K562 (cell line): ENCODE results near the gene BNC2. TPM values are rescaled to one million over a fixed set of nuclear protein-coding genes. Genes with fewer than 3 reads are reported as not detected.

ENCODE experiments used
- ATAC-seq: fragments of 200-7000 bp; cut with Tn5 transposase; 3 replicates; pipeline ENCODE4 v1.9.1; 2020; ENCODE audit warnings: moderate library complexity
- BruUV-seq: library from RNA; stranded (reverse); fragments of 400-500 nt; replicated peaks from 2 replicates; lab custom pipeline; 2021; lab: Mats Ljungman, UMichigan
- CTCF ChIA-PET: fragments of 300-600 bp; formaldehyde crosslinking; extraction: SDS; loops from one replicate; lab custom pipeline; 2021; ENCODE audit warnings: low intra/inter-chr PET ratio; lab: Yijun Ruan, JAX
- POLR2A ChIA-PET: fragments of 300-600, 350-650 bp; sonication (Branson Sonifier 250); formaldehyde crosslinking; extraction: SDS; loops from one replicate; lab custom pipeline; 2021; ENCODE audit warnings: antibody characterized with exemption, inconsistent platforms; lab: Yijun Ruan, JAX
- DNase-seq, 4 experiments: peaks; one replicate each; pipeline versions ENCODE4 v3.0.0 to v3.0.0-alpha.2; 2011 to 2018; ENCODE audit warnings: low spot score in 3 of 4, mixed read lengths in 3 of 4; ENCODE audit errors: extremely low read depth in 1 of 4
- FAIRE-seq: peaks from 2 replicates; lab custom pipeline; 2011; peaks lifted over from hg19 to GRCh38; lab: Jason Lieb, UNC
- H2AFZ ChIP-seq: 2 replicates; pipeline ENCODE4 v1.6.0; 2011; ENCODE audit warnings: low read depth, low read length, control low read depth, inconsistent platforms
- H3K27ac ChIP-seq: fragments of 200-600 bp; 3 replicates; pipeline ENCODE4 v1.8.0; 2011; ENCODE audit warnings: low read depth, mild to moderate bottlenecking, control low read depth, inconsistent platforms, low read length, moderate library complexity, mixed read lengths; ENCODE audit errors: extremely low read depth
- H3K27me3 ChIP-seq, 2 experiments: fragments of 300-600 bp in 1 of 2; 2 replicates in 1 of 2; 3 replicates in 1 of 2; pipeline versions ENCODE4 v1.6.0 to v1.8.0; 2011; ENCODE audit warnings: inconsistent platforms in 2 of 2, low read length in 2 of 2, mild to moderate bottlenecking in 1 of 2, mixed read lengths in 1 of 2, moderate library complexity in 1 of 2; ENCODE audit not compliant: control insufficient read depth in 2 of 2, insufficient read depth in 2 of 2
- H3K36me3 ChIP-seq: fragments of 300-600 bp; 3 replicates; pipeline ENCODE4 v1.8.0; 2011; ENCODE audit warnings: mild to moderate bottlenecking, low read length, inconsistent platforms; ENCODE audit not compliant: control insufficient read depth, insufficient read depth
- H3K4me1 ChIP-seq, 2 experiments: fragments of 200-600 bp in 1 of 2; replicated peaks in 1 of 2; 2 replicates in 1 of 2; 3 replicates in 1 of 2; pipeline versions ENCODE4 v1.5.1 to v1.8.0; 2011; ENCODE audit warnings: inconsistent platforms in 2 of 2, low read length in 2 of 2, mild to moderate bottlenecking in 1 of 2, mixed read lengths in 1 of 2, moderate library complexity in 1 of 2; ENCODE audit not compliant: control insufficient read depth in 2 of 2, insufficient read depth in 2 of 2
- H3K4me2 ChIP-seq: 2 replicates; pipeline ENCODE4 v1.6.1; 2011; ENCODE audit warnings: low read length, control low read depth, inconsistent platforms, mixed read lengths; ENCODE audit not compliant: insufficient read depth
- H3K4me3 ChIP-seq: fragments of 200-600 bp; sonication (generic), shearing (Covaris generic); 2 replicates; pipeline ENCODE4 v1.5.1; 2016; ENCODE audit warnings: control low read depth, inconsistent platforms
- H3K79me2 ChIP-seq: fragments of 200-600 bp; 3 replicates; pipeline ENCODE4 v1.8.0; 2011; ENCODE audit warnings: low read length, inconsistent platforms; ENCODE audit not compliant: control insufficient read depth, insufficient read depth
- H3K9ac ChIP-seq, 2 experiments: 2 replicates each; pipeline versions ENCODE4 v1.6.0 to v1.6.1; 2011; ENCODE audit warnings: low read depth in 2 of 2, low read length in 2 of 2, control low read depth in 1 of 2, inconsistent platforms in 1 of 2, mild to moderate bottlenecking in 1 of 2, mixed read lengths in 1 of 2; ENCODE audit not compliant: insufficient read depth in 1 of 2
- H3K9me1 ChIP-seq: one replicate; pipeline ENCODE4 v1.6.0; 2011; ENCODE audit warnings: inconsistent platforms, mild to moderate bottlenecking, low read length, moderate library complexity; ENCODE audit not compliant: control insufficient read depth, insufficient read depth
- H3K9me3 ChIP-seq: replicated peaks from 2 replicates; pipeline ENCODE4 v1.5.1; 2011; ENCODE audit warnings: low read depth, low read length, inconsistent platforms; ENCODE audit not compliant: control insufficient read depth, insufficient read depth
- H4K20me1 ChIP-seq: replicated peaks from 2 replicates; pipeline ENCODE4 v1.6.1; 2011; ENCODE audit warnings: low read length, inconsistent platforms, mixed read lengths; ENCODE audit not compliant: control insufficient read depth, insufficient read depth
- BCL6 ChIP-seq: fragments of 250-450 bp; sonication (Bioruptor Pico); IDR thresholded peaks from 2 replicates; pipeline ENCODE4 v1.4.0; 2020
- DMBX1 ChIP-seq: fragments of 250-450 bp; sonication (Bioruptor Pico); IDR thresholded peaks from 2 replicates; pipeline ENCODE4 v1.8.0; 2022; ENCODE audit warnings: inconsistent platforms, mild to moderate bottlenecking, moderate library complexity, borderline replicate concordance
- E2F6 ChIP-seq, 2 experiments: IDR thresholded peaks; 2 replicates each; pipeline ENCODE4 v1.6.1; 2011; ENCODE audit warnings: borderline replicate concordance in 1 of 2, control low read depth in 1 of 2, low read depth in 1 of 2, low read length in 1 of 2, mild to moderate bottlenecking in 1 of 2, mixed read lengths in 1 of 2, moderate library complexity in 1 of 2; ENCODE audit not compliant: insufficient read depth in 1 of 2, insufficient read length in 1 of 2, poor library complexity in 1 of 2, severe bottlenecking in 1 of 2; ENCODE audit errors: extremely low read depth in 1 of 2
- GATAD2B ChIP-seq: fragments of 450-650 bp; IDR thresholded peaks from 2 replicates; pipeline ENCODE4 v1.6.1; 2017; ENCODE audit warnings: mild to moderate bottlenecking, borderline replicate concordance
- KLF13 ChIP-seq: fragments of 450-650 bp; IDR thresholded peaks from 2 replicates; pipeline ENCODE4 v1.6.1; 2016; ENCODE audit warnings: missing genetic modification characterization, low read depth, mild to moderate bottlenecking, missing compliant biosample characterization, moderate library complexity, borderline replicate concordance
- MAFG ChIP-seq: fragments of 450-650 bp; conservative IDR thresholded peaks from 2 replicates; pipeline ENCODE4 v1.6.1; 2016; ENCODE audit warnings: missing genetic modification characterization, missing compliant biosample characterization
- MAX ChIP-seq: sonication (generic); formaldehyde crosslinking; IDR thresholded peaks from 2 replicates; pipeline ENCODE4 v1.9.0; 2022; ENCODE audit warnings: mild to moderate bottlenecking, missing genetic modification reagents
- POLR2AphosphoS5 ChIP-seq: IDR thresholded peaks from 2 replicates; pipeline ENCODE4 v1.6.1; 2011; ENCODE audit warnings: mild to moderate bottlenecking, low read depth, low read length, moderate library complexity; ENCODE audit not compliant: control insufficient read depth, insufficient read depth
- RAD51 ChIP-seq: fragments of 450-650 bp; IDR thresholded peaks from 2 replicates; pipeline ENCODE4 v1.7.1; 2016; ENCODE audit warnings: low read depth, mild to moderate bottlenecking, borderline replicate concordance
- SOX6 ChIP-seq: fragments of 450-650 bp; IDR thresholded peaks from 2 replicates; pipeline ENCODE4 v1.6.1; 2014; ENCODE audit warnings: mild to moderate bottlenecking
- SRSF9 ChIP-seq: fragments of 200-400 bp; formaldehyde crosslinking; IDR thresholded peaks from 2 replicates; pipeline ENCODE4 v1.6.1; 2017; ENCODE audit warnings: low read depth, low read length, borderline replicate concordance
- TBL1XR1 ChIP-seq, 2 experiments: IDR thresholded peaks; 2 replicates each; pipeline ENCODE4 v1.6.1; 2012; ENCODE audit warnings: improper control_type of control experiment in 2 of 2, low read length in 2 of 2, mild to moderate bottlenecking in 1 of 2
- TRIM28 ChIP-seq: fragments of 450-650 bp; IDR thresholded peaks from 2 replicates; pipeline ENCODE4 v1.6.1; 2017
- TSC22D4 ChIP-seq: fragments of 450-650 bp; IDR thresholded peaks from 2 replicates; pipeline ENCODE4 v1.6.1; 2016; ENCODE audit warnings: missing genetic modification characterization, missing biosample characterization, control low read depth
- ZNF274 ChIP-seq: IDR thresholded peaks from 2 replicates; pipeline ENCODE4 v1.6.1; 2011; ENCODE audit warnings: low read depth, mild to moderate bottlenecking, low read length, moderate library complexity, borderline replicate concordance
- ZNF324 ChIP-seq: fragments of 250-450 bp; sonication (Bioruptor Pico); IDR thresholded peaks from 2 replicates; pipeline ENCODE4 v1.4.0; 2020; ENCODE audit warnings: mild to moderate bottlenecking
- ZNF347 ChIP-seq: fragments of 450-650 bp; formaldehyde crosslinking; IDR thresholded peaks from 2 replicates; pipeline ENCODE4 v1.4.0; 2020; ENCODE audit warnings: low read depth, mild to moderate bottlenecking, moderate library complexity
- WGBS: fragments of 100-300 bp; shearing (Covaris generic); methylation state at CpG from one replicate; pipeline ENCODE4 v1.1.6; 2016; ENCODE audit warnings: low coverage, mixed read lengths; ENCODE audit not compliant: insufficient coverage; ENCODE audit errors: missing lambda C conversion rate; 5-methylcytosine and 5-hydroxymethylcytosine counted together
- in situ Hi-C: fragments of 300-500 bp; cut with MboI; formaldehyde crosslinking; loops from 4 replicates; pipeline ENCODE4 v1.15.0; 2018; ENCODE audit warnings: inconsistent platforms, mixed read lengths
- intact Hi-C: fragments of 100-400 bp; cut with micrococcal nuclease; formaldehyde crosslinking; loops from 2 replicates; pipeline ENCODE4 v1.14.2; 2022
- polyA plus RNA-seq, 8 experiments: library from polyadenylated mRNA; depleted of rRNA in 4 of 8; stranded (reverse) in 5 of 8; unstranded in 3 of 8; fragments of >200 nt; fragmentation: Nextera tagmentation in 2 of 8; fragmentation: Illumina TruSeq in 1 of 8; extraction: Ambion mirVana in 2 of 8; extraction: Trizol in 1 of 8; gene quantifications; 2 replicates each; pipeline versions ENCODE4 v1.2.1 to v1.2.3, GENCODE V29; 2011 to 2014; ENCODE audit warnings: inconsistent platforms in 1 of 8, missing spikeins in 1 of 8
- total RNA-seq, 7 experiments: library from RNA; depleted of rRNA in 6 of 7; stranded (reverse); fragments of >200 nt in 6 of 7; fragmentation: Illumina TruSeq in 2 of 7; extraction: Trizol in 2 of 7; gene quantifications; 2 replicates each; pipeline versions ENCODE4 v1.2.1 to v1.2.3, GENCODE V29; 2011 to 2021; ENCODE audit warnings: low replicate concordance in 1 of 7

BNC2 gene
- total and polyA plus RNA-seq, 9 of the 15 experiments (the other 6 are each of a cell fraction or from before 2014, with no cell fraction given), result not detected

GRCh38 chr9:16545639-16546038 is 324.8 kb downstream of the BNC2 start:
- no peaks in the 10 kb centered on the region for H4K20me1 ChIP-seq
- H3K4me3 ChIP-seq, result no peak overlapping the region
- no peaks in the 10 kb centered on the region for H3K9me3 ChIP-seq
- H3K27me3 ChIP-seq, result no peaks in the 10 kb centered on the region
- H2AFZ ChIP-seq, result no peak overlapping the region
- H3K79me2 ChIP-seq, result no peaks in the 10 kb centered on the region
- 0% methylated on average over 3 of the region's 3 CpGs for WGBS
- intact Hi-C loops (no loop called here), in situ Hi-C loops (no loop called here)
- no peak for DNase-seq
- ChIA-PET POLR2A (no interaction called here), CTCF (no interaction called here)
- no peak for ATAC-seq
- no peaks in the 10 kb centered on the region for H3K36me3 ChIP-seq
- H3K9me1 ChIP-seq, result no peaks in the 10 kb centered on the region
- H3K27ac ChIP-seq, result no peak overlapping the region
- H3K9ac ChIP-seq, result no peak overlapping the region
- no TSS peak for BruUV-seq
- H3K4me1 ChIP-seq, result no peaks in the 10 kb centered on the region
- no peak overlapping the region for H3K4me2 ChIP-seq
- no peak for FAIRE-seq
- TF ChIP-seq TRIM28 (no peak), BCL6 (no peak), KLF13 (tag) (no peak), TBL1XR1 (IDR thresholded peaks at IDR 0.05; ENCODE audit: low read length in 2 of 2) (no peak), MAX (CRISPR knock-in tag) (no peak), ZNF324 (CRISPR knock-in tag) (no peak), GATAD2B (no peak), POLR2AphosphoS5 (no peak), ZNF274 (no peak), ZNF347 (CRISPR knock-in tag) (no peak), RAD51 (no peak), MAFG (tag) (no peak), TSC22D4 (no peak), E2F6 (IDR thresholded peaks at IDR 0.05; ENCODE audit: borderline replicate concordance in 1 of 2, extremely low read depth in 1 of 2, insufficient read depth in 1 of 2, insufficient read length in 1 of 2, low read depth in 1 of 2, low read length in 1 of 2, poor library complexity in 1 of 2, severe bottlenecking in 1 of 2) (no peak), SOX6 (no peak), SRSF9 (no peak), DMBX1 (no peak)
